K562 (cell line): ENCODE measurements around the gene TMEM89. TPM values are rescaled to one million over a fixed set of nuclear protein-coding genes. Genes with fewer than 3 reads are reported as not detected.

ENCODE experiments used
- BHLHE40 ChIP-seq: IDR thresholded peaks from 2 replicates; pipeline ENCODE4 v1.6.1; 2011; ENCODE audit warnings: low read length, improper control_type of control experiment
- CLOCK ChIP-seq: fragments of 250-450 bp; sonication (Bioruptor Pico); IDR thresholded peaks from 2 replicates; pipeline ENCODE4 v1.4.0; 2020; ENCODE audit warnings: mild to moderate bottlenecking, moderate library complexity, borderline replicate concordance
- CREB5 ChIP-seq: fragments of 250-450 bp; sonication (Bioruptor Pico); IDR thresholded peaks from 2 replicates; pipeline ENCODE4 v1.5.0; 2020; ENCODE audit warnings: mild to moderate bottlenecking
- GATAD2B ChIP-seq: fragments of 450-650 bp; IDR thresholded peaks from 2 replicates; pipeline ENCODE4 v1.6.1; 2017; ENCODE audit warnings: mild to moderate bottlenecking, borderline replicate concordance
- ILF3 ChIP-seq: fragments of 450-650 bp; IDR thresholded peaks from 2 replicates; pipeline ENCODE4 v1.6.1; 2018; ENCODE audit warnings: antibody characterized with exemption, mild to moderate bottlenecking, moderate library complexity, borderline replicate concordance
- KLF16 ChIP-seq: IDR thresholded peaks from 2 replicates; pipeline ENCODE4 v1.6.1; 2016; ENCODE audit warnings: antibody characterized with exemption
- RAD51 ChIP-seq: fragments of 450-650 bp; IDR thresholded peaks from 2 replicates; pipeline ENCODE4 v1.7.1; 2016; ENCODE audit warnings: low read depth, mild to moderate bottlenecking, borderline replicate concordance
- ZBTB11 ChIP-seq, 3 experiments: fragments of 200-800 bp in 1 of 3; fragments of 250-450 bp in 1 of 3; fragments of 450-650 bp in 1 of 3; sonication (Bioruptor Pico) in 1 of 3; sonication (Bioruptor generic) in 1 of 3; formaldehyde crosslinking in 1 of 3; IDR thresholded peaks; 2 replicates each; pipeline versions ENCODE4 v1.6.1 to v1.8.0; 2016 to 2022; ENCODE audit warnings: mild to moderate bottlenecking in 2 of 3, missing genetic modification characterization in 2 of 3, missing compliant biosample characterization in 1 of 3, moderate library complexity in 1 of 3
- ZKSCAN1 ChIP-seq: fragments of 150-350 bp; IDR thresholded peaks from 2 replicates; pipeline ENCODE4 v1.6.1; 2016; ENCODE audit warnings: low read depth, low read length
- polyA plus RNA-seq, 8 experiments: library from polyadenylated mRNA; depleted of rRNA in 4 of 8; stranded (reverse) in 5 of 8; unstranded in 3 of 8; fragments of >200 nt; fragmentation: Nextera tagmentation in 2 of 8; fragmentation: Illumina TruSeq in 1 of 8; extraction: Ambion mirVana in 2 of 8; extraction: Trizol in 1 of 8; gene quantifications; 2 replicates each; pipeline versions ENCODE4 v1.2.1 to v1.2.3, GENCODE V29; 2011 to 2014; ENCODE audit warnings: inconsistent platforms in 1 of 8, missing spikeins in 1 of 8
- total RNA-seq, 7 experiments: library from RNA; depleted of rRNA in 6 of 7; stranded (reverse); fragments of >200 nt in 6 of 7; fragmentation: Illumina TruSeq in 2 of 7; extraction: Trizol in 2 of 7; gene quantifications; 2 replicates each; pipeline versions ENCODE4 v1.2.1 to v1.2.3, GENCODE V29; 2011 to 2021; ENCODE audit warnings: low replicate concordance in 1 of 7

Gene TMEM89
- total and polyA plus RNA-seq, 9 of the 15 experiments (the other 6 are each of a cell fraction or from before 2014, with no cell fraction given) = not detected

DNA sequence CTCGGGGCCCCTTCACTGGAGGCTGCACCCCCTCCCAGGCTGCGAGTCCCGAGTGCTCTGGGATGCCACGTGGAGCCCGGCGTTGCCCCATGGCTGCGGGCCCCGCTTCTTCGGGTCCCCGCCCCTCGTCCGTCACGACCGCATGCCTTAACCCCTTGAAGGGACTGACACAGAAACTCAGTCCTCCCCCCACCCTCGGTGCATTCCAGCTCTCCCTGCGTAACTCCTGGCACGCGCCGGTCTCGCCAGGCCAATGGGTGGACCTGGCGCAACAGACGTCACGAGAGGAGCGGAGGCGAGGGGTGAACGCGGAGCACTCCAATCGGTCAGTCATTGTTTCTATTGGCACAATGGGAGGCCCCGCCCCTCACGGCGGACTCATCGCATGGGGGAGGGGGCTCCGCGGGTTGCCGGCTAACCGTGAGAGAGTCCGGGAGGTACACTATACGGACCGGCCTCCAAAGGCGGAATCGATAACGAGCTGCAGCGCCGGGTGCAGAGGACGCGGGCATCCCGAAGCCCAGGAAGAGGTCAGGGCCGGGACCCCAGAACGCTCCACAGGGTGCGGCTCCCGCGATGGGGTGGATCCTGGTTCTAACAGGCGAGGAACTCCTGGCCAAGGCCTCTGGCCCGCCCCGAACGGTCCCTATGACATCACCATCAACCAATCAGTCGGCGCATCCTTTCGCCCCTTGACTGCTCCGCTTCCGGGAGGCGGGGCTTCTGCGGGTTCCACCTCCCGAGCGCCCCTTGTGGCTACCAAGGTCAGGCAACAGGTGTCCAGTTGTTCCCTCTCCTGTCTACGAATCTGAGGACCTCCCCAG, 42.1 kb upstream of the TMEM89 start (continued):
- TF ChIP-seq CLOCK (CRISPR knock-in tag) (no peak), ZKSCAN1 (0 out of 2 replicates have a peak, but pooled peaks have one; percentile 22), RAD51 (no peak), CREB5 (no peak), GATAD2B (no peak), ZBTB11 (CRISPR knock-in tag; IDR thresholded peaks at IDR 0.05) (no peak), BHLHE40 (peak; percentile 95), KLF16 (no peak), ILF3 (0 out of 2 replicates have a peak, but pooled peaks have one; percentile 45)
